GM18505 (cell line): ENCODE measurements around the gene HOXC13.

Source experiments
- ATAC-seq: cut with Tn5 transposase; IDR thresholded peaks from one replicate; pipeline ENCODE4 v1.9.1; 2021; ENCODE audit not compliant: unreplicated experiment
- POLR2A ChIP-seq: IDR thresholded peaks from 4 replicates; pipeline ENCODE4 v1.6.1; 2011; ENCODE audit warnings: borderline replicate concordance; ENCODE audit not compliant: insufficient read depth, insufficient read length; ENCODE audit errors: extremely low read depth

The HOXC13 gene

DNA sequence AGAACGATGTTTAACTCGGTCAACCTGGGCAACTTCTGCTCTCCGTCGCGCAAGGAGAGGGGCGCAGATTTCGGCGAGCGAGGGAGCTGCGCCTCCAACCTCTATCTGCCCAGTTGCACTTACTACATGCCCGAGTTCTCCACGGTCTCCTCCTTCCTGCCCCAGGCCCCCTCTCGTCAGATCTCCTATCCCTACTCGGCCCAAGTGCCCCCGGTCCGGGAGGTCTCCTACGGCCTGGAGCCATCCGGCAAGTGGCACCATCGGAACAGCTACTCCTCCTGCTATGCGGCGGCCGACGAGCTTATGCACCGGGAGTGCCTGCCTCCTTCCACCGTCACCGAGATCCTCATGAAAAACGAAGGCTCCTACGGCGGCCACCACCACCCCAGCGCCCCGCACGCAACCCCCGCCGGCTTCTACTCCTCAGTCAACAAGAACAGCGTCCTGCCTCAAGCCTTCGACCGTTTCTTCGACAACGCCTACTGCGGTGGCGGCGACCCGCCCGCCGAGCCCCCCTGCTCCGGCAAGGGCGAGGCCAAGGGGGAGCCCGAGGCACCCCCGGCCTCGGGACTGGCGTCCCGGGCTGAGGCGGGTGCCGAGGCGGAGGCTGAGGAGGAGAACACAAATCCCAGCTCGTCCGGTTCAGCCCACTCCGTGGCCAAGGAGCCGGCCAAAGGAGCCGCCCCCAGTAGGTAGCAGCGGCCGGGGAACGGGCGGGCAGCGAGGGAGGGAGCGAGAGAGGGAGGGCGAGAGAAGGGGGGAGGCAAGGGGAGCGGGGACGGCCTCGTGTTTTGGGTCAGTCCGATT is 34.8 kb downstream of the HOXC13 start:
- ATAC-seq, result no peak
- TF ChIP-seq POLR2A, result no peak

DNA sequence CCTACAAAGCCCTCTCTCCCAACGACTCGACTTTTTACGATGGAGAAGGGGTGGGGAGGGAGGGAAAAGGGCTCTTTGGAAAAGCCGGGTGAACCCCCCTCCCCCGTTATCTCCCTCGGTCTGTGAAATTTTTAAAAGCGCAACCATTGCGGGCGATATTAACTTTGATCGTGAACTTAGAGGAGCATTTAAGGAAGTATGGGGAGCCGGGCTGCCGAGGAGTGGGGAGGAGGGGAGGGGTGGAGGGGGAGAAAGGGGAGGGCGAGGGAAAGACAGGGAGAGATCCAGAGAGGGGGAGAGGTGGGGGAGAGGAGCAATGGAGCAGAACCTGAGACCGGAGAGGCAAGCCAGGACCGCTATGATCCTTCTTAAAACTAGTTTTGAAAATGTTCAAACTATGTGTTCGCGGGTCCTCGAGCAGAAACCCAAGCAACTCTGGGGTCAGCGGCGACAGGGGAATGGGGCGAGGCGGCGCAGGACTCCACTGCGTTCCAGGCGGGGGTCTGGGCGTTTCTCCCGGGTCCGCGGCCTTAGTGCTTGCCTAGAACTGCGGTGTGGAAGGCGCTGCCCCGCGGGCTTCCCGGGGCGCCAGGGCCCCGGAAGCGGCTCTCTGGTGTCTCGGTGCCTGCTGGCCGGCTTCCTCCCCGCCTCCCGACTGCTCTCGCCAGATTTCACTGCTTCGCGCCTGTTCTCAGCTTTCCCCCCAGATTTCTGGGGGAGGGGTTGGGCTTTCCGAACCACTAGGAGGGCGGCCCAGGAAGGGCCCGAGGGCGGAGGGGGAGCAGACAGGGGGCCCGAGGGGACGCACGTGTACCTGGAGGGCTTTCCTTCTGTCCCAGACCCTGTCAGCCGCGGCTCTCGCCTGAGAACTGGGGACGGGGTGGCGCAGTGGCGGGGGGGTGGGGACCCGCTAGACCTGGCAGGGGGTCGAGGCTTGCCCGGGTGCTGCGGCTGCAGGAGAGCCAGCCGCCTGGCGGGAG is 35.7 kb downstream of the HOXC13 start, which contains the start of gene HOTAIR:
Gene HOTAIR (minus strand): TSS at position 871 of the 980 bp plus-strand sequence.
- no peak for ATAC-seq
- no peak for TF ChIP-seq POLR2A

DNA sequence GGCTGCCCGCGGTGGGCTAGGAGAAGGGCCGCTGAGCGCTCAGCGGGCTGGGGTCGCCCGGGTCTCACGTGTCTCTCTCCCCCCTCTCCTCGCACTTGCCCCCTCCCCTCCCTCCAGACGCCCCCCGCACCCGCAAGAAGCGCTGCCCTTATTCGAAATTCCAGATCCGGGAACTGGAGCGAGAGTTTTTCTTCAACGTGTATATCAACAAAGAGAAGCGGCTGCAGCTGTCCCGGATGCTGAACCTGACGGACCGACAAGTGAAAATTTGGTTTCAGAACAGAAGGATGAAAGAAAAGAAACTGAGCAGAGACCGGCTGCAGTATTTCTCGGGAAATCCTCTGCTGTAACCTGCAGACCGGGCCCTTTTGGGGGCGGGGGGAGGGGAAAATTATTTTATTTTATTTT is 36.4 kb downstream of the HOXC13 start:
- TF ChIP-seq POLR2A, result no peak
- ATAC-seq, result no peak

DNA sequence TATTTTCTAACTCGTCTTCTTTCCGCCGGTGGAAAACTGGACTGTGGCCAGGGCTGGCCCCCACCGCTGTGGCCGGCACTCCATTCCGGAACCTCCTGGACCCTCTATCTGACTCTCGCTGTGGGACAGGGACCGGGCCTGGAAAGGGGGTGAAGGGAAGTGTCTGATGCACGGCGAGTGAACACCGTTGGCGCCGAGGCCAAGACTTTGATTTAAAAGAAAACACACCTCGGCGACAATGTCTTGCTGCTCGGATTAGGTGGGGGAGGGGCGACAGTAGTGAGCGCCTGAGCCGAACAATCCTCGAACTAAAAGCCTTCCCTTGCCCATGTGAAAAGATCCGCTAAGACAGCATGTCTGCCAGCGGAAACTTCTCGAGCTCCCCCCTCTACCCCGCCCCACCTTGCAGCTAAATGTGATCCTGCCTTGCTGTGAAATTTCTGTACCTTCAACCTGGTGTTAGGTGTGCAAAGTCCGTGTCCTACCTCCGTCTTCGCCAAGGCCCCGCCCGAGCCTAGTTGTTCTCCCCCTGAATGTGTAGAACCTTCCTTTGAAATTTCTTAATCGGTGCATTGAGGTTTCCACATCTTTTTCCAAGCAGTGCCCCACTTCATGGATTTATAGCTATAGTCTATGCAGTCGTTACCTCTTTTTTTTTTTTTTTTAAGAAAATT is 37.0 kb downstream of the HOXC13 start:
- ATAC-seq, result no peak
- no peak for TF ChIP-seq POLR2A

DNA sequence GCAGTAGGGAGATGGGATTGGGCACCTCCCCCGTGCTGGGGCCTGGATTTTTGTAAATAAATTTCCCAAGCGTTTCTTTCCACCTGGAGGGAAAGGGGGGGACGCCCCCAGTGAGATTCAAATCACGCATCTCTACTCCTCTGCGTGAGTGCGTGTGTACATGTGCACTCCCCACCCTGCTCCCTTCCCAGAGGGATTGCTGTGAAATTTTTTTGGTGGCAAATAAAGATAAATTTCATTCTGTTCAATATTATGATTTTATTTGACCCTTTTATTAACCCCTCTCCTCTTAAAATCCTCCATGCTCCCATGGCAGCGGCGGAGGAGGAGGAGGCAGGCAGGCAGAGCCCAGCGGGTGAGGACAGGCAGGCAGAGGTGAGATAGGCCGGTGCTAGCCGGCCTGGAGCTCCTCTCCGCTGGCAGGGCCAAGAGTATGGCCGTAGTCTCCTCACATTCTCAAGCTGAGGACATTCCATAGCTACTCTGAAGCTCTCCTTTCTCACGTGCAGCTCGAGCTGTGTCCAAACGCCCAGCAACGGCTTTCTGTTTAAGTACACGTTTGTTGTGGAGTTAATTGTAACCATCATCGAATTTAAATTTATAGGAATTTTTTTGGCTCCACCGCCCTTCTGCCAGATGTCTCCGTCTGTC is 37.7 kb downstream of the HOXC13 start:
- ATAC-seq, result no peak
- TF ChIP-seq POLR2A, result no peak

DNA sequence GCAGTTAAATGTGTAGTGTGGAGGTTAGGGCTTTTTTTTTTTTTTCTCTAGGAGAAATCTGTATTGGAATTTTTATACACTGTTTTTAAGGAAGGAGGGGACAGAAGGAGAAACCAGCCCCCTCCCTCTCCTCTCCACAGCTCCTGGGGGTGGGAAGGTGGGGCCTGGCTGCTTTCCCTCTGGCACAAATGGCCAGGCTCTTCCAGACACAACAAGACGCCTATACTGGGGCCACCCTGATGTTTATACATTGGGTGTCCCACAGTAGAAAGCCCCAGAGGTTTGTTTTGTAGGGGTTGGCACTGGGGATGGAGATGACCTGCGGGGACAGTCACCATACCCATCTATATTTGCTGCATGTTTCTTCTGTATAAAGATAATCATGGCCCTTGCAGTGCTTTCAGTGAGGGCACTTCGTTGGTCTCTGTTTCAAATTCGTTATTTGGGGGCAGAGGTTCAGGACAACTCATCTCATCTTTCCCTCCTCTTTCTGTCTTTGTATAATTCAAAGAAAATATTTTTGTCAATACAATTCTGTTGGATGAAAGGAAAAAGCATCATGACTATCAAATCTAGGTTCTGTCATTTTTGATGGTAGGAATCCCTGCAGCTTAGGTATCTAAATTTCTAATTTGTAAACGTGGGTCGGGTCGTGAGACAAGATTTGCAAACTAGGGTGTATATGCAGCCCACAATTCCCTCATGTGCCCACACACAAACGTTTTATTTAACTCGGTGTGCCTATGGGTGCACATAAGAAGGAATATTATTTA is 38.4 kb downstream of the HOXC13 start:
- no peak for TF ChIP-seq POLR2A
- no peak for ATAC-seq

DNA sequence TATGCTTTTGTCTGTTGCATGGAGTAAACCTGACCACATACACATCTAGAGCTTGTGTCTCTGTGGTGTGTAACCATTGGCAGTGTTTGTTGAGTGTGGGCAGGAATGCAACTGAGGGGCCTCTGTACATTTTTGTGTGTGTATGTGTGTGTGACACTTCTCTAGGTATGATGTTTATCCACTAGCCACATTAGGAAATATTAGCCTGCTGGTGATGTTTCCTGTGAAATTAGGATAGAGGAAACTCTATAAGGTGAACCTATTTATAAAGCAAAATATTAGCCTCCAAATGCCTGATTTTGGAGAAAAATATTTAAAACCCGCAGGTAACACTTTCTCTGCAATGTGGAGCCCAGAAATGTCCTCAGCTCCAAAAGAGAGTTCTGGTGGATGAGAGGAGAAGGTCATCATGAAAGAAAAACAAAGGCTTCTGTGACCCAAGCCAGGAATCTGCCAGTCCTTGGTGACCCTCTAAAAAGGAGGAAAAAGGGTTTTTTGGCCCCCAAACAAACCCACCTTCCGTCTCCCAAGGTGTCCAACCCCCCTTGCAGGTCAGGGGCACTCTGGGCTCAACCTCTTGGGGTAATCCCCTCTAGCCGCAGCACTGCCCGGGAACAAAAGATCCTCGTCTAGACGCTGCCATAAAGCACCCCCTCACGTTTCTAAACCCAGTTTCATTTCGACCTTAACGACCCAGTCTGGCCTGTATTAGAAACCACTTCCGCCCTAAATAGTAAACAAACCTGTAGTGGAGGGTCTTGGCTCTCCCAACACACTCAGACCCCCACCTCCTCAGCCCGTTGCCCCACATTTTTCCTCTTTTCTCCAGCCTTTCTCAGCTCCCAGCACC is 39.2 kb downstream of the HOXC13 start:
- no peak for ATAC-seq
- TF ChIP-seq POLR2A, result no peak

DNA sequence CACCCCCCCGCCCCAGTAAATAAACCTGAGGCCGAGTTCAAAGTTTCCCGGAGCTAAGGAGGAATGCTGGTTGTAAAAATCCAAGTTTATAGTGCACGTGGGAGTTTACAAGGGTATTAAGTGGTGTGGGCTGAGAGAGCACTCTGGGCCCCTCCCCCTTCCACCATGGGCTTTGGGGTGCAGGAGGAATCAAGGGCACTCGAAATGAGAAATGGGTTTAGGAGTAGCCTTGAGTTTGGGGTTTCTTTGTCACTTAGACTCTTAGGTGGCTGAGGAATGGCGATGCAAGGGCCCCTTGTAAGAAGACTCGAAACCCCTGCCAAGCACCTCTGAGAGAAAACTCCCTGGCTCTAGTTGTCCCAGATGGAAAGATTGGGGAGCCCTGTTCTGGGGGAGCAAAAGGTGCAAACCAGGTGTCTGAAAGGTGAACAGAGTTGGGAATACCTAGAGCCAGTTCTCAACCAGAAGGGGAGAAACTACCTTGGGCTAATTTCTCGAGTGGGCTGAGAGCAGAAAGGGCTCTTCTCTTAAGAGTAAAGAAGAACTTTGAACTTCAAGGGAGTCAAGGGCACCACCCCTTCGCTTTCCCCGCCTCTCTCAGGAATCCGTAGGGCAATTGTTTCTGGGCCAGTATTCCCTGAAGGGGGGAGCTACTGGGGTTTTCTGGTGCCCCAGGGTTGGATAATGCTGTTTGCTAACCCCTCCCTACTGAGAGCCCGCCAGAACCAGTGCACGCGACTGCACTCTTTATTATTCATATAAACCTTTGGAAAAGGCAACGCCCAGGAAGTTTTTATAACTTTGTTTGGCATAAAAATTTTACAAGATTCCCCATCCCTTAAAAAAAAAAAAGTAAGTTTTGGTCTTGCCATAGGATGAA is 40.1 kb downstream of the HOXC13 start:
- no peak for TF ChIP-seq POLR2A
- ATAC-seq, result no peak

DNA sequence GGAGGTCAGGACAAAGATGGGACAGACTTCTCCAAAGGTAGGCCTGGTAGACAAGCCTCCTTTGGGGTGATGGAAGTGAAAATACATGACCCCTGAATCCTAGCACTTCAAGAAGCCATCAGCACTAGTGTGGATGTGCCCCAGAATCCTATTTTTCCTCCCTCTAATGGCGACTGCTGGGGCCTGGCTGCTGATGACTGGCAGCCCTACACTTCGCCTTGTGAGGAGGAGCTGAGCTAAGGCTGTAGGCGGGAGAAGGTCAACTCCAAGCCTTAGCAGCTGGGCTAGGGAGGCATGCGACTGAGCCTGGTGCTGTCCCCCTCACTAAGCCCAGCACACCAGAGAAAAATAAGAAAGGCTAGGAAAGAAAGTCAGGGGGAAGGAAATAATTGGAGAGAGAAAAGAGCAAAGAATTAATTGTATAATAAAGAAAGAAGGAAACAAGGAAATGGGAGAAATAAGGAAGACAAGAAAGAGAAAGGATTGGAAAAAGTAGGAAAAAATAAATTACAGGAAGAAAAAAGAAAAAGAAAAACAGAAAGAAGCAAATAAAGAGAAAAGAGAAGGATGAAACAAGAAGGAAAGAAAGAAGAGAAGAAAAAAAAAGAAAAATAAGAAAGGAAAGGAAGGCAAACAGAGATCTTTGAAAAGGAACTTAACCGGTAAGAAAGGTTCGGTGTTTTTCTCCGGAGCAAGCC is 41.6 kb downstream of the HOXC13 start:
- ATAC-seq, result no peak
- no peak for TF ChIP-seq POLR2A

DNA sequence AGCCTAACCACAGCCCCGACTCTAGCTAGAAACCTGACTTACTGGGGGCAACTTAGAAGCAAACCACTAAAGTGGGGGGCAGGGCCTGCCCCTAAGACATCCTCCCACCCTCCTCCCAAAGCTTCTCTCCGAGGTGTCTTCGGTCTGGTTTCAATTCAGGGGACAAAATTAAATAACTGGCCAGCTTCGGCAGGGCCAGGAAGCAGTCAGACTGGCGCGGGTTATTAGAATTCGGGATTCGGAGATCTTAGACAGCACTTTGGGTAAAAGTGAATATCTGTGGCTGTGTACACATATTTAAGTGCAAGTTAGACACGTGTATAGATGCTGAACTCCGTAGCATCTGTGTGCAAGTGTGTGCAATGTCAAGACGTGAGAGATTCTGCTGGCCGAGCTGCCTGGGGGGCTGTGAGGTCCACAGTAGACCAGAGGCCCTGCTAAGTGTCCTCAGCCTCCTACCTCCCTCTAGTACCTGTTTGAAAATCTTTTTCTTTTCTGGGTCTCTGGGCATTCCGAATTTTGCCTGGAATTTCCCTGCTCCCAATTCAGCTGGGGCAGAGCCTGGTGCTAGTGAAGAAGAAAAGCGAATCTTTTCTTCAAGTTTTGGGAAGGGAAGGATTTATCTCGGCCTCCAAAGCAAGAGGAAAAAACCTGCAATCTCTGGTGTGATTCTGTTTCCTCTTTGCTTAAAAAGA is 42.3 kb downstream of the HOXC13 start:
- TF ChIP-seq POLR2A, result no peak
- ATAC-seq, result no peak
